CD4-positive, alpha-beta memory T cell (primary cell): Measurements from ENCODE around the gene KCNK3. TPM values are rescaled to one million over a fixed set of nuclear protein-coding genes. Genes with fewer than 3 reads are reported as not detected.

Source experiments
- CTCF ChIA-PET: fragments of 350-600 bp; sonication (Branson Sonifier 250); formaldehyde crosslinking; loops from one replicate; lab custom pipeline; 2021; ENCODE audit warnings: inconsistent platforms; ENCODE audit not compliant: partially characterized antibody; lab: Charles Lee
- POLR2A ChIA-PET: fragments of 350-600 bp; sonication (Branson Sonifier 250); formaldehyde crosslinking; loops from one replicate; lab custom pipeline; 2021; ENCODE audit not compliant: partially characterized antibody; lab: Charles Lee
- DNase-seq, 5 donors: peaks; one replicate each; pipeline versions ENCODE4 v3.0.0 to v3.0.0-alpha.2; 2020 to 2022; ENCODE audit warnings: mixed read lengths in 1 of 5
- H3K27ac ChIP-seq: one replicate; pipeline ENCODE4 v1.7.0; 2013; ENCODE audit warnings: low read depth, low read length
- H3K27me3 ChIP-seq: 2 replicates; pipeline ENCODE4 v1.7.0; 2013; ENCODE audit warnings: mild to moderate bottlenecking, low read length, moderate library complexity; ENCODE audit not compliant: insufficient read depth
- H3K36me3 ChIP-seq: 2 replicates; pipeline ENCODE4 v1.7.0; 2013; ENCODE audit warnings: mild to moderate bottlenecking, low read length, moderate library complexity; ENCODE audit not compliant: insufficient read depth
- H3K4me1 ChIP-seq: 2 replicates; pipeline ENCODE4 v1.7.0; 2013; ENCODE audit warnings: mild to moderate bottlenecking, low read length, moderate library complexity; ENCODE audit not compliant: insufficient read depth
- H3K4me3 ChIP-seq, 2 donors: one replicate each; pipeline ENCODE4 v1.7.0; 2013; ENCODE audit warnings: low read length in 2 of 2, mild to moderate bottlenecking in 1 of 2
- H3K9me3 ChIP-seq, 2 donors: one replicate each; pipeline ENCODE4 v1.7.0; 2013; ENCODE audit warnings: low read length in 2 of 2, control low read depth in 1 of 2; ENCODE audit not compliant: control insufficient read depth in 1 of 2
- H3K27ac Mint-ChIP-seq, 7 donors: one replicate each; pipeline ENCODE4 v1.8.0; 2020 to 2021; ENCODE audit warnings: mixed read lengths in 7 of 7, mild to moderate bottlenecking in 6 of 7, inconsistent platforms in 3 of 7, moderate library complexity in 3 of 7
- H3K27me3 Mint-ChIP-seq, 2 donors: one replicate each; pipeline ENCODE4 v1.8.0; 2020 to 2021; ENCODE audit warnings: mixed read lengths in 2 of 2
- H3K36me3 Mint-ChIP-seq, 2 donors: one replicate each; pipeline ENCODE4 v1.8.0; 2020 to 2021; ENCODE audit warnings: mixed read lengths in 2 of 2, inconsistent platforms in 1 of 2, mild to moderate bottlenecking in 1 of 2
- H3K4me1 Mint-ChIP-seq, 4 donors: one replicate each; pipeline ENCODE4 v1.8.0; 2020 to 2021; ENCODE audit warnings: mixed read lengths in 4 of 4, mild to moderate bottlenecking in 1 of 4
- H3K4me3 Mint-ChIP-seq, 8 donors: one replicate each; pipeline ENCODE4 v1.8.0; 2020 to 2021; ENCODE audit warnings: mixed read lengths in 8 of 8, mild to moderate bottlenecking in 7 of 8, moderate library complexity in 6 of 8, inconsistent platforms in 3 of 8
- H3K9me3 Mint-ChIP-seq, 8 donors: one replicate each; pipeline ENCODE4 v1.8.0; 2020 to 2021; ENCODE audit warnings: mixed read lengths in 8 of 8, mild to moderate bottlenecking in 5 of 8, inconsistent platforms in 3 of 8, moderate library complexity in 1 of 8
- intact Hi-C: fragments of 100-400 bp; cut with micrococcal nuclease; formaldehyde crosslinking; loops from one replicate; pipeline ENCODE4 v1.15.1; 2023
- polyA plus RNA-seq, 2 donors: library from polyadenylated mRNA; unstranded; fragments of 300-500 nt; fragmentation: Illumina TruSeq; gene quantifications; one replicate each; pipeline ENCODE4 v1.2.3, GENCODE V29; 2021
- total RNA-seq, 2 experiments: library from RNA; stranded (reverse); gene quantifications; one replicate each; pipeline ENCODE4 v1.2.3, GENCODE V29; 2021

Gene KCNK3
- total and polyA plus RNA-seq, 4 experiments from 2014 or later, result not detected

DNA sequence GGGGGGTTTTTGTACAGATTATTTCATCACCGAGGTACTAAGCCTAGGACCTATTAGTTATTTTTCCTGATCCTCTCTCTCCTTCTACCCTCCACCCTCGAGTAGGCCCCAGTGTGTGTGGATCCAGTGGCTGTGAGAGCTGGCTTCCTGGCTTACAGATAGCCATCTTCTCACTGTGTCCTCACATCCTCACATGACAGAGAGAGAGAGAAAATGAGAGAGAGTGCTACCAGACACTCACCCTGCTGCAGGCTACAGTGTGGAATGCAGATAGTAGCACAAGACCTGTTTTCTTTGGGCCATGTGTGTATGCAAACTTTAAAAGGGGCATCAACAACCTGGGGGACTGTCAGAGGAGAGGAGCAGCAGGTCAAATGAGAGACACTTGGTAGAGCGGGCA lies 9.5 kb downstream of the KCNK3 start:
- ChIA-PET POLR2A (no interaction called here), CTCF (no interaction called here)
- Histone ChIP-seq H3K9me3 (no peaks in the 10 kb centered on the region), H3K36me3 (no peaks in the 10 kb centered on the region), H3K4me3 (no peak overlapping the region), H3K27ac (no peak overlapping the region), H3K4me1 (no peaks in the 10 kb centered on the region), H3K27me3 (no peaks in the 10 kb centered on the region)
- no peaks in the 10 kb centered on the region for H3K4me1 Mint-ChIP-seq
- intact Hi-C loops, result no loop called here
- H3K4me3 Mint-ChIP-seq, result no peak overlapping the region
- no peak overlapping the region for H3K27ac Mint-ChIP-seq
- H3K36me3 Mint-ChIP-seq, result no peaks in the 10 kb centered on the region
- DNase-seq, result no peak
- peaks cover 0 to 2% (median 0%) of the 10 kb centered on the region in 8 donors for H3K9me3 Mint-ChIP-seq
- H3K27me3 Mint-ChIP-seq, result peaks cover 12 to 30% of the 10 kb centered on the region in 2 donors

DNA sequence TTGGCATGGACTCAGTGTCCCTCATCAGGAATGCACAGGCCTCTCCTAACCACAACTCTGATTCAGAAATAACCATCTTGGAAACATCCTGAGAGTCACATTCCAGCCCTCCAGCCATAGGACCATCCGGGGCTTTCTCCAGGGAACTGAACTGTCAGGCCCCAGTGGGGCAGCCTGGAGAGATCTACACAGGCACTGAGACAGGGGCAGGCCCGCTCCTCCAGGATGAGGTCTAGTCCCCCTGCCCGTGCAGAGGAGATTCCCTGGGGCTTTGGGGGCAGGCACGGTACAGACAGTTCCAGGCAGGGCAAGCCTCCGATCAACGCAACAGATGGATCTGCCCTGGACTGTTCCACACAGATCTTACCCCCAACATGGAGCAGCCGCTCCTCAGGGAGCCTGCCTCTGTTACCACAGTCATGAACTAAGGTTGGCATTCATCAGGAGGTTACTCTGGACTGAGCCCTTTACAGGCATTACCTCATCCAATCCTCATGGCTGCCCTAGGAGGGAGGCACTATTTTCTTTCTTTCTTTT lies 12.0 kb downstream of the KCNK3 start:
- POLR2A ChIA-PET, result no interaction called here
- Histone ChIP-seq H3K27ac (no peak overlapping the region), H3K4me1 (no peaks in the 10 kb centered on the region), H3K4me3 (no peak overlapping the region), H3K27me3 (no peaks in the 10 kb centered on the region), H3K9me3 (no peaks in the 10 kb centered on the region), H3K36me3 (no peaks in the 10 kb centered on the region)
- CTCF ChIA-PET, result no interaction called here
- Mint-ChIP-seq H3K36me3 (no peaks in the 10 kb centered on the region), H3K4me1 (no peaks in the 10 kb centered on the region), H3K4me3 (no peak overlapping the region), H3K9me3 (no peaks in the 10 kb centered on the region), H3K27ac (no peak overlapping the region), H3K27me3 (peaks cover 9 to 14% of the 10 kb centered on the region in 2 donors)
- DNase-seq, result no peak
- intact Hi-C loops, result no loop called here

DNA sequence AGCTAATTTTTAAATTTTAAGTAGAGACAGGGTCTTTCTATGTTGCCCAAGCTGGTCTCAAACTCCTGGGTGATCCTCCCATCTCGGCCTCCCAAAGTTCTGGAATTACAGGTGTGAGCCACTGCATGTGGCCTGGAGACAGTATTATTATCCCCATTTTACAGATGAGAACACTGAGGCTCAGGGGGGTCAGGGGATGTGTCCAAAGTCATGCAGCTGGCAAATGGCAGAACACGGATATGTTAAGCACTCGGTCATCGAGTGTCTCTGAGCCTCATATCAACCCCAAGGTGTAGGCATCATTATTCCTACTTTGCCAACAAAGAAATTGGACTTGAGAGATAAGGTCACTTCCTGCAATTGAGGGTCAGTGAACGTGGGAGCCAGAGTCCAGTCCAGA lies 12.6 kb downstream of the KCNK3 start:
- POLR2A ChIA-PET, result no interaction called here
- H3K4me3 ChIP-seq, result no peak overlapping the region
- H3K9me3 ChIP-seq, result no peaks in the 10 kb centered on the region
- Mint-ChIP-seq H3K27me3 (peaks cover 9 to 14% of the 10 kb centered on the region in 2 donors), H3K36me3 (no peaks in the 10 kb centered on the region), H3K4me3 (no peak overlapping the region), H3K4me1 (no peaks in the 10 kb centered on the region), H3K9me3 (no peaks in the 10 kb centered on the region), H3K27ac (no peak overlapping the region)
- H3K27ac ChIP-seq, result no peak overlapping the region
- no peaks in the 10 kb centered on the region for H3K4me1 ChIP-seq
- CTCF ChIA-PET, result no interaction called here
- H3K36me3 ChIP-seq, result no peaks in the 10 kb centered on the region
- no peak for DNase-seq
- no peaks in the 10 kb centered on the region for H3K27me3 ChIP-seq
- intact Hi-C loops, result no loop called here

DNA sequence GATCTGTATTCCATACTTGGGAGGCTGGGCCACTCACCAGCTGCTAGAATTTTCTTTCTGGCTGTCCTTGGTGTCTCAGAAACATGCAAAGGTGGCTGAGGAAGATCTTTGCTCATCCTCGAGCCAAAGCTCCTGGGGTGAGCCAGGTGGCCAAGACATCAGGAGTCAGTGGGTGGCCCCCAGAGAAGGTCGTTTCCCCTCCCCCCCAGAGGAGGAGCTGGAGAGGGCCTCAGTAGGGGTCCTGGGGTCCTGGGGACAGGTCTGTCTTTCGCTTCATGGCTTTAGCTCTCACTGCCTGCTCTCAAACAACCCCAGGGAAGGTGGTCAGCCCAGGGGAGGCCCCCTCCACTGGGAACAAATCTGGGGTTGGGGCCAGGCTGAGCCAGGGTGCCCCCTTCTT lies 13.6 kb downstream of the KCNK3 start:
- CTCF ChIA-PET, result no interaction called here
- no peaks in the 10 kb centered on the region for H3K36me3 Mint-ChIP-seq

DNA sequence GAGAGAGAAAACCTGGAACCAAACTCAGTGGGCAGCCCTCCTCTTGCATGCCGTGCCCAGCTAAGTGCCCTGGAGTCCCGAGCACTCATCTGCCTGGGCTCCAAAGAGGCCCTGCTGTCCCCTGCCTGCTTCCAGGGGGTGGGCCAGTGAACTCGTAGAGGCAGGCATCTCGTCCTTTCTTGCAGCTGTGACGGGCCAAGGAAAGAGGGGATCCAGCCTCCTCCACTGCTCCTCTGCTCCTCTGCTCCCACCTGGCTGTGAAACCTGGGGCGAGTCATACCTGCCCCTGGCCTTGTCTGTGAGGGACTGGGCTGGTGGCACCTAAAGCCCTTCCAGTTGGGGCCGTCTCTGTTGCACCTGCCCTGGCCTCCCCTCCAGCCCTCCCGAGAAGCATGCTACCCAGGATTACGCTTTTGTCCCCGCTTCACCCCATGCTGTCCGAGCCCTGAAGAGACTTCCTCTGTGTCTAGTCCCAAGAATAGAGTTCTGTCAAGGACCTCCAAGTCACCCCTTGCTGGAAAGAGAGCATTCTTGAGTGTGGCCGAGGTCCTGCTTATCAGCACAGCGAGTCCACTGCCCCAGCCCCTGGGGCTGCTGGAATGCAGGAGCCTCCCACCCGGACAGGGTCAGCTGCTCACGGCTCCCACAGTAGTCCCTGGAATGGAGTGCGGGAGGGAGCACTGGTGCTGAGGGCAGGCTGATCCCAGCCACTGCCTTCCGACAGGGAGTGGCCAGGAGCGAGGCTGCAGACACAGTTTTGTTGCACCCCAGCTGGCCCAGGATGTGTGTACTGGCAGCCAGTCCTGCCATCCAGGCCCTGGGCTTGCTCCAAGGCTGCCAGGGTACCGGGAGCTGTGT lies 14.3 kb downstream of the KCNK3 start:
- H3K27me3 Mint-ChIP-seq, result peaks cover 6 to 8% of the 10 kb centered on the region in 2 donors
- H3K4me3 Mint-ChIP-seq, result no peak overlapping the region
- POLR2A ChIA-PET, result no interaction called here
- no peaks in the 10 kb centered on the region for H3K4me1 Mint-ChIP-seq
- H3K36me3 ChIP-seq, result no peaks in the 10 kb centered on the region
- intact Hi-C loops, result no loop called here
- no peaks in the 10 kb centered on the region for H3K9me3 Mint-ChIP-seq
- CTCF ChIA-PET, result no interaction called here
- H3K27ac ChIP-seq, result no peak overlapping the region
- H3K4me3 ChIP-seq, result no peak overlapping the region
- H3K36me3 Mint-ChIP-seq, result no peaks in the 10 kb centered on the region
- no peaks in the 10 kb centered on the region for H3K27me3 ChIP-seq
- DNase-seq, result no peak
- no peaks in the 10 kb centered on the region for H3K9me3 ChIP-seq
- no peak overlapping the region for H3K27ac Mint-ChIP-seq
- no peaks in the 10 kb centered on the region for H3K4me1 ChIP-seq

More for the DNA sequence above, 13.6 kb downstream of the KCNK3 start:
- no peaks in the 10 kb centered on the region for H3K9me3 Mint-ChIP-seq
- DNase-seq, result no peak
- Histone ChIP-seq H3K27me3 (no peaks in the 10 kb centered on the region), H3K36me3 (no peaks in the 10 kb centered on the region), H3K4me3 (no peak overlapping the region), H3K9me3 (no peaks in the 10 kb centered on the region), H3K27ac (no peak overlapping the region), H3K4me1 (no peaks in the 10 kb centered on the region)
- no peaks in the 10 kb centered on the region for H3K4me1 Mint-ChIP-seq
- POLR2A ChIA-PET, result no interaction called here
- intact Hi-C loops, result no loop called here
- H3K4me3 Mint-ChIP-seq, result no peak overlapping the region
- no peak overlapping the region for H3K27ac Mint-ChIP-seq
- H3K27me3 Mint-ChIP-seq, result peaks cover 6% of the 10 kb centered on the region in 2 donors

DNA sequence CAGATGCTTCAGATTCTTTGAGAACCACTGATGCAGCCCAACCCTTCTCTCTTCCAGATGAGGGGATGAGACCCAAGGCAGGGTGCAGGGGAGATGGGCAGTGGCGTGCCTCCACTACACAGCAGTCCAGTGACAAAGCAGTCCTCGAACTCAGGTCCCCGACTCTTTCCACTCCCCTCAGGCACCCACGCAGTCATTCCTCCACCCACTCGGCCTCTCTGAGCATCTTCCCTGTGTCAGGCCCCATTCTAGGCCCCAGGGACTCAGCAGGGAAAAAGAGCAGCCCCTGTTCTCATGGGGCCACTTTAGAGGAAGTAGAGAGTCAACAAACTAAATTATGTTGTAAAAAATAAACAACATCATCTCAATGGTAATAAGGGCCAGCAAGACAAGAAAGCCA lies 15.2 kb downstream of the KCNK3 start:
- Mint-ChIP-seq H3K27me3 (peaks cover 8% of the 10 kb centered on the region in 2 donors), H3K9me3 (no peaks in the 10 kb centered on the region), H3K4me1 (no peaks in the 10 kb centered on the region), H3K27ac (no peak overlapping the region), H3K36me3 (no peaks in the 10 kb centered on the region), H3K4me3 (no peak overlapping the region)
- no peak overlapping the region for H3K27ac ChIP-seq
- no peak for DNase-seq
- POLR2A ChIA-PET, result no interaction called here
- no peaks in the 10 kb centered on the region for H3K36me3 ChIP-seq
- H3K4me3 ChIP-seq, result no peak overlapping the region
- no peaks in the 10 kb centered on the region for H3K9me3 ChIP-seq
- H3K27me3 ChIP-seq, result no peaks in the 10 kb centered on the region
- CTCF ChIA-PET, result no interaction called here
- intact Hi-C loops, result no loop called here
- no peaks in the 10 kb centered on the region for H3K4me1 ChIP-seq

DNA sequence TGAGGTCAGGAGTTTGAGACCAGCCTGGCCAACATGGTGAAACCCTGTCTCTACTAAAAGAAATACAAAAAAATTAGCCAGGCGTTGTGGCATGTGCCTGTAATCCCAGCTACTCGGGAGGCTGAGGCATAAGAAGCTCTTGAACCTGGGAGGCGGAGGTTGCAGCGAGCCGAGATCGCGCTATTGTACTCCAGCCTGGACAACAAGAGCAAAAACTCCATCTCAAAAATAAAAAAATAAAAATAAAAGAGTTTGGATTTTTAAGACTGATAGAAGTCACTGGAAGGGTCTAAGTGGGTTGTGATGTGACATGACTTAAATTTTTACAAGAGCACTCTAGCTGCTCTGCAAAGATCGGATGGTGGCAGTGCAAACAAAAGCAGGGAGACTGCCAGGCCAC lies 15.9 kb downstream of the KCNK3 start:
- H3K4me3 Mint-ChIP-seq, result no peak overlapping the region
- Histone ChIP-seq H3K36me3 (no peaks in the 10 kb centered on the region), H3K27me3 (no peaks in the 10 kb centered on the region), H3K9me3 (no peaks in the 10 kb centered on the region), H3K4me3 (no peak overlapping the region), H3K27ac (no peak overlapping the region), H3K4me1 (no peaks in the 10 kb centered on the region)
- CTCF ChIA-PET, result no interaction called here
- H3K27ac Mint-ChIP-seq, result no peak overlapping the region
- DNase-seq, result no peak
- peaks cover 8% of the 10 kb centered on the region in 2 donors for H3K27me3 Mint-ChIP-seq
- no peaks in the 10 kb centered on the region for H3K4me1 Mint-ChIP-seq
- H3K9me3 Mint-ChIP-seq, result no peaks in the 10 kb centered on the region
- H3K36me3 Mint-ChIP-seq, result no peaks in the 10 kb centered on the region
- intact Hi-C loops, result no loop called here
- POLR2A ChIA-PET, result no interaction called here
